Endothelial cell of umbilical vein (primary cell): ENCODE measurements around the gene EFHC1.

Experiments
- EZH2 ChIP-seq: IDR thresholded peaks from 2 replicates; pipeline ENCODE4 v1.6.1; 2012; ENCODE audit warnings: borderline replicate concordance, low read depth, mild to moderate bottlenecking, moderate library complexity, low read length, inconsistent platforms; ENCODE audit not compliant: severe bottlenecking
- GATA2 ChIP-seq: IDR thresholded peaks from 2 replicates; pipeline ENCODE4 v1.7.0; 2011; ENCODE audit warnings: low read depth, mild to moderate bottlenecking, moderate library complexity, mixed read lengths, low read length; ENCODE audit not compliant: insufficient read length, insufficient read depth
- POLR2A ChIP-seq: IDR thresholded peaks from 2 replicates; pipeline ENCODE4 v1.6.1; 2012; ENCODE audit warnings: low read depth, mild to moderate bottlenecking, control low read depth, low read length
- POLR2AphosphoS5 ChIP-seq: IDR thresholded peaks from 2 replicates; pipeline ENCODE4 v1.6.1; 2012; ENCODE audit warnings: low read depth, mild to moderate bottlenecking, control low read depth, low read length, moderate library complexity; ENCODE audit not compliant: insufficient read depth
- TF ChIP-seq, protein P1 (sequence below), 2 donors: IDR thresholded peaks; 1 replicate in 1 of 2; 2 replicates in 1 of 2; pipeline ENCODE4 v1.5.1; 2011; ENCODE audit warnings: low read length in 2 of 2, mild to moderate bottlenecking in 2 of 2, moderate library complexity in 2 of 2, control low read depth in 1 of 2, inconsistent platforms in 1 of 2, low read depth in 1 of 2; ENCODE audit not compliant: insufficient read depth in 1 of 2; ENCODE audit errors: extremely low read depth in 1 of 2
- TF ChIP-seq, protein P2 (sequence below): IDR thresholded peaks from 2 replicates; pipeline ENCODE4 v1.6.1; 2011; ENCODE audit not compliant: insufficient read depth, insufficient read length

GRCh38 chr6:52415917-52416628 lies 4.1 kb upstream of the EFHC1 start:
- TF ChIP-seq POLR2A (no peak), GATA2 (no peak), EZH2 (no peak), POLR2AphosphoS5 (no peak)
- TF ChIP-seq, protein P1, sequence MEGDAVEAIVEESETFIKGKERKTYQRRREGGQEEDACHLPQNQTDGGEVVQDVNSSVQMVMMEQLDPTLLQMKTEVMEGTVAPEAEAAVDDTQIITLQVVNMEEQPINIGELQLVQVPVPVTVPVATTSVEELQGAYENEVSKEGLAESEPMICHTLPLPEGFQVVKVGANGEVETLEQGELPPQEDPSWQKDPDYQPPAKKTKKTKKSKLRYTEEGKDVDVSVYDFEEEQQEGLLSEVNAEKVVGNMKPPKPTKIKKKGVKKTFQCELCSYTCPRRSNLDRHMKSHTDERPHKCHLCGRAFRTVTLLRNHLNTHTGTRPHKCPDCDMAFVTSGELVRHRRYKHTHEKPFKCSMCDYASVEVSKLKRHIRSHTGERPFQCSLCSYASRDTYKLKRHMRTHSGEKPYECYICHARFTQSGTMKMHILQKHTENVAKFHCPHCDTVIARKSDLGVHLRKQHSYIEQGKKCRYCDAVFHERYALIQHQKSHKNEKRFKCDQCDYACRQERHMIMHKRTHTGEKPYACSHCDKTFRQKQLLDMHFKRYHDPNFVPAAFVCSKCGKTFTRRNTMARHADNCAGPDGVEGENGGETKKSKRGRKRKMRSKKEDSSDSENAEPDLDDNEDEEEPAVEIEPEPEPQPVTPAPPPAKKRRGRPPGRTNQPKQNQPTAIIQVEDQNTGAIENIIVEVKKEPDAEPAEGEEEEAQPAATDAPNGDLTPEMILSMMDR (IDR thresholded peaks at IDR 0.05; ENCODE audit: extremely low read depth in 1 of 2, insufficient read depth in 1 of 2, low read depth in 1 of 2, low read length in 2 of 2): no peak
- TF ChIP-seq, protein P2, sequence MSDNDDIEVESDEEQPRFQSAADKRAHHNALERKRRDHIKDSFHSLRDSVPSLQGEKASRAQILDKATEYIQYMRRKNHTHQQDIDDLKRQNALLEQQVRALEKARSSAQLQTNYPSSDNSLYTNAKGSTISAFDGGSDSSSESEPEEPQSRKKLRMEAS: peak; percentile 14
